Measurements from ENCODE around the gene UNKL.

DNA sequence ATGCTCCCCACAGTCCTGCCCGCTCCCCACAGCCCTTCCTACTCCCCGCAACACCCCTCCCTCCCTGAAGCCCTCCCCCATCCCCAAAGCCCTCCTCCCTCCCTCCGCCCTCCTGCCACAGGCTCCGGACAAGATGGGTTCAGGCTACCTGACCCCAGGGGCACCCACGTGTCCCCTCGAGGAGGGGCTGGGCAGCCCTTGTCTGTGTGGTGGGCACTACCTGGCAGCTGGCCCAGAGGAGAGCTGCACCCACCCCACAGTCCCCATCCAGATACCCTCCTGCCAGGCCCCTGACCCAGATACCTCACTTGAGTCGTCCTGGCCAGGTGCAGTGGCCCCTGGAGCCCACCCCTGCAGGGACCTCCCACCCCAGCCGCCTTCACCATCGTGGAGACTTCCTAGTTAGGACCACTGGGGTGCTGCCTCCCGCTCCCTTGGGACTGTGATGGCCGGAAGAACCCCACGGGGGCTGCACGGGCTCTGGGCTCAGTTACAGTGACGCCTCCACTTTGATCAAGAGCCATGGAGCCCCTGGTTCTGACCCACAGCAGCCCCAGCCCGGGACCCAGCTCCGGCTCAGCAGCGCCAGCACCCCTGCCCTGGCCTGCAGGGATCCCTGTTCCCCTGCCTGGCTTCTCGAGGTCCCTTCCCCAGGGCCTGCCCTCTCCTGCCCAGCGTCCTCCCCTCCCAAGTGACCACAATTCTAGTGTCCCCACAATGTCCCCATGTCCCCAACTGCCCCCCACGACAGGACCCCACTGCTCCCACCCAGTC is 17.2 kb upstream of the UNKL start:
- TF ChIP-seq CTCF (IDR thresholded peaks at IDR 0.05) (no peak), POLR2A (IDR thresholded peaks at IDR 0.05) (no peak)
